Measurements from ENCODE around the gene IFNL1. TPM values are rescaled to one million over a fixed set of nuclear protein-coding genes. Genes with fewer than 3 reads are reported as not detected.
A peak's percentile ranks its signal among the peaks of the same experiment; 100 is the strongest.

IFNL1 gene
- total and polyA plus RNA-seq, 9 of the 15 experiments (the other 6 are each of a cell fraction or from before 2014, with no cell fraction given), result not detected

- peak; percentile 62 for TF ChIP-seq MGA (IDR thresholded peaks at IDR 0.05)
- 0 out of 2 replicates have a peak, but pooled peaks have one; percentile 8 for TF ChIP-seq CBFA2T2 (conservative IDR thresholded peaks at IDR 0.05)
- peak in 1 of 2 experiments; percentile 26 for TF ChIP-seq E2F6 (IDR thresholded peaks at IDR 0.05; ENCODE audit: borderline replicate concordance in 1 of 2, extremely low read depth in 1 of 2, insufficient read depth in 1 of 2, insufficient read length in 1 of 2, low read depth in 1 of 2, low read length in 1 of 2, poor library complexity in 1 of 2, severe bottlenecking in 1 of 2)
- TF ChIP-seq STAT6 (CRISPR knock-in tag; IDR thresholded peaks at IDR 0.05), result peak; percentile 55; the same call in 1 of the 2 replicates
- peak; percentile 56; the same call in 1 of the 2 replicates for TF ChIP-seq ESRRA (IDR thresholded peaks at IDR 0.05; ENCODE audit: borderline replicate concordance, low read depth)
- peak; percentile 78 for TF ChIP-seq TFAP4 (CRISPR knock-in tag; IDR thresholded peaks at IDR 0.05; ENCODE audit: borderline replicate concordance)
- TF ChIP-seq GABPB1 (CRISPR knock-in tag; IDR thresholded peaks at IDR 0.05), result peak; percentile 68
These were observed 41.5 kb upstream of the IFNL1 start (continued) for GRCh38 chr19:39254531-39255345.
